ENCODE results near the gene FAM3A. TPM values are rescaled to one million over a fixed set of nuclear protein-coding genes. Genes with fewer than 3 reads are reported as not detected.

The FAM3A gene
- total RNA-seq, 1 donor from 2014 or later, result 4.5 TPM

GRCh38 chrX:154494715-154495114 lies 21.3 kb downstream of the FAM3A start:
- H3K36me3 Mint-ChIP-seq, result no peaks in the 10 kb centered on the region
- H3K27ac ChIP-seq, result no peak overlapping the region
- H4K20me1 ChIP-seq (ENCODE audit: low read depth), result no peaks in the 10 kb centered on the region
- H3K4me2 ChIP-seq, result no peak overlapping the region
- H3K9ac ChIP-seq, result no peak overlapping the region
- TF ChIP-seq, protein P1, sequence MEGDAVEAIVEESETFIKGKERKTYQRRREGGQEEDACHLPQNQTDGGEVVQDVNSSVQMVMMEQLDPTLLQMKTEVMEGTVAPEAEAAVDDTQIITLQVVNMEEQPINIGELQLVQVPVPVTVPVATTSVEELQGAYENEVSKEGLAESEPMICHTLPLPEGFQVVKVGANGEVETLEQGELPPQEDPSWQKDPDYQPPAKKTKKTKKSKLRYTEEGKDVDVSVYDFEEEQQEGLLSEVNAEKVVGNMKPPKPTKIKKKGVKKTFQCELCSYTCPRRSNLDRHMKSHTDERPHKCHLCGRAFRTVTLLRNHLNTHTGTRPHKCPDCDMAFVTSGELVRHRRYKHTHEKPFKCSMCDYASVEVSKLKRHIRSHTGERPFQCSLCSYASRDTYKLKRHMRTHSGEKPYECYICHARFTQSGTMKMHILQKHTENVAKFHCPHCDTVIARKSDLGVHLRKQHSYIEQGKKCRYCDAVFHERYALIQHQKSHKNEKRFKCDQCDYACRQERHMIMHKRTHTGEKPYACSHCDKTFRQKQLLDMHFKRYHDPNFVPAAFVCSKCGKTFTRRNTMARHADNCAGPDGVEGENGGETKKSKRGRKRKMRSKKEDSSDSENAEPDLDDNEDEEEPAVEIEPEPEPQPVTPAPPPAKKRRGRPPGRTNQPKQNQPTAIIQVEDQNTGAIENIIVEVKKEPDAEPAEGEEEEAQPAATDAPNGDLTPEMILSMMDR (IDR thresholded peaks at IDR 0.05), result no peak
- TF ChIP-seq EZH2phosphoT487 (IDR thresholded peaks at IDR 0.05), result no peak
- TF ChIP-seq EZH2 (IDR thresholded peaks at IDR 0.05), result no peak
- no peaks in the 10 kb centered on the region for H3K4me1 ChIP-seq
- no peaks in the 10 kb centered on the region for H3K9me3 ChIP-seq (ENCODE audit: low read depth)
- H3K27ac Mint-ChIP-seq, result no peak overlapping the region
- H3K36me3 ChIP-seq, result no peaks in the 10 kb centered on the region
- H3F3A ChIP-seq (ENCODE audit: low read depth), result peaks cover 7% of the 10 kb centered on the region
- no peak overlapping the region for H3K4me3 Mint-ChIP-seq
- H3K79me2 ChIP-seq (ENCODE audit: low read depth), result no peaks in the 10 kb centered on the region
- H2AFZ ChIP-seq (replicated peaks), result no peak overlapping the region
- peaks cover 11% of the 10 kb centered on the region for H3K9me3 Mint-ChIP-seq
- no peak for DNase-seq (ENCODE audit: low spot score)
- H3K4me1 Mint-ChIP-seq, result peaks cover under 1% of the 10 kb centered on the region
- peaks cover 6% of the 10 kb centered on the region for H3K27me3 Mint-ChIP-seq (ENCODE audit: insufficient read depth, low read depth)
- no peak overlapping the region for H3K4me3 ChIP-seq
- peaks cover 3% of the 10 kb centered on the region for H3K27me3 ChIP-seq

GRCh38 chrX:154490414-154491083 lies 25.5 kb downstream of the FAM3A start, which contains the start of gene SLC10A3:
Gene SLC10A3 (minus strand): TSS chrX:154490629. CDS start chrX:154488940, 1,689 bp downstream.
- Histone ChIP-seq H4K20me1 (ENCODE audit: low read depth) (no peaks in the 10 kb centered on the region), H3K9ac (peak within 1 kb of the TSS; percentile 52), H3K4me2 (peak within 1 kb of the TSS; percentile 78), H3K27me3 (peaks cover 11% of the 10 kb centered on the region), H3K27ac (peak within 1 kb of the TSS; percentile 83), H3K36me3 (no peaks in the 10 kb centered on the region), H3F3A (ENCODE audit: low read depth) (peaks cover 9% of the 10 kb centered on the region), H3K4me3 (peak within 1 kb of the TSS; percentile 55), H3K4me1 (no peaks in the 10 kb centered on the region), H3K79me2 (ENCODE audit: low read depth) (no peaks in the 10 kb centered on the region), H2AFZ (replicated peaks) (peak within 1 kb of the TSS; percentile 65), H3K9me3 (ENCODE audit: low read depth) (no peaks in the 10 kb centered on the region)
- H3K9me3 Mint-ChIP-seq, result peaks cover 18% of the 10 kb centered on the region
- H3K36me3 Mint-ChIP-seq, result peaks cover 4% of the 10 kb centered on the region
- H3K27ac Mint-ChIP-seq, result peak within 1 kb of the TSS; percentile 57
- peaks cover 3% of the 10 kb centered on the region for H3K4me1 Mint-ChIP-seq
- peaks cover 9% of the 10 kb centered on the region for H3K27me3 Mint-ChIP-seq (ENCODE audit: insufficient read depth, low read depth)
- peak within 1 kb of the TSS; percentile 88 for H3K4me3 Mint-ChIP-seq
- DNase-seq (ENCODE audit: low spot score), result peak; percentile 95
- TF ChIP-seq EZH2phosphoT487 (IDR thresholded peaks at IDR 0.05) (no peak), EZH2 (IDR thresholded peaks at IDR 0.05) (no peak)
- TF ChIP-seq, protein P1 (IDR thresholded peaks at IDR 0.05), result peak; percentile 24

DNA sequence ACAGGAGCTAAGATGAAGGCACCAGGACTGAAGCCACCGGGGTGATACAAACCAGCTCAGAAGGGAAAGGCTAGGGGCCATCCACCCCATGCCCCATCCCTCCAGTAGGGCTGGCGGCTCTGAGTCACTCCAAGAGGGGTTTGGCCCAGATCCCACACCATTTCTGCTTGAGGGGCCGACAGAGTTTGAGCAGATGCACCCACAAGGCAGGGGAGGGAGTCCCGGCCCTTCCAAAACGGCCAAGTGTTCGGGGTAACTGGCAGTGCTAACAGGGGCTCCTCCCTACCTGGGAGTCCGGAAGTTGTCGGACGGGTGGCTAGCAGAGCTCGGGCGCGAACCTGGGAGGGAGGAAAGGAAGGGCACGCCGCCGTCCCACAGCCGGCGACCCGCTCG lies 26.0 kb downstream of the FAM3A start:
- Histone ChIP-seq H3K27ac (no peak overlapping the region), H3K36me3 (no peaks in the 10 kb centered on the region), H3K4me1 (no peaks in the 10 kb centered on the region), H4K20me1 (ENCODE audit: low read depth) (no peaks in the 10 kb centered on the region), H3K9ac (no peak overlapping the region), H3K4me2 (peak overlapping the region; percentile 62), H3K79me2 (ENCODE audit: low read depth) (no peaks in the 10 kb centered on the region), H2AFZ (replicated peaks) (no peak overlapping the region), H3K27me3 (peaks cover 11% of the 10 kb centered on the region), H3K9me3 (ENCODE audit: low read depth) (no peaks in the 10 kb centered on the region), H3F3A (ENCODE audit: low read depth) (peaks cover 9% of the 10 kb centered on the region), H3K4me3 (peak overlapping the region; percentile 55)
- DNase-seq (ENCODE audit: low spot score), result no peak
- H3K9me3 Mint-ChIP-seq, result peaks cover 18% of the 10 kb centered on the region
- H3K4me3 Mint-ChIP-seq, result peak overlapping the region; percentile 87
- TF ChIP-seq EZH2phosphoT487 (IDR thresholded peaks at IDR 0.05) (no peak), EZH2 (IDR thresholded peaks at IDR 0.05) (no peak)
- TF ChIP-seq, protein P1 (IDR thresholded peaks at IDR 0.05), result no peak
- no peak overlapping the region for H3K27ac Mint-ChIP-seq
- peaks cover 9% of the 10 kb centered on the region for H3K27me3 Mint-ChIP-seq (ENCODE audit: insufficient read depth, low read depth)
- peaks cover 4% of the 10 kb centered on the region for H3K36me3 Mint-ChIP-seq
- H3K4me1 Mint-ChIP-seq, result peaks cover 3% of the 10 kb centered on the region

Measured in neural progenitor cell (in vitro differentiated cells).